NCI-H1417 (cell line): Measurements from ENCODE around the gene PLEKHD1.

Experiments
- DNase-seq, 3 experiments: peaks; one replicate each; lab custom pipeline; 2025; lab: John Stamatoyannopoulos, UW

The PLEKHD1 gene

DNA sequence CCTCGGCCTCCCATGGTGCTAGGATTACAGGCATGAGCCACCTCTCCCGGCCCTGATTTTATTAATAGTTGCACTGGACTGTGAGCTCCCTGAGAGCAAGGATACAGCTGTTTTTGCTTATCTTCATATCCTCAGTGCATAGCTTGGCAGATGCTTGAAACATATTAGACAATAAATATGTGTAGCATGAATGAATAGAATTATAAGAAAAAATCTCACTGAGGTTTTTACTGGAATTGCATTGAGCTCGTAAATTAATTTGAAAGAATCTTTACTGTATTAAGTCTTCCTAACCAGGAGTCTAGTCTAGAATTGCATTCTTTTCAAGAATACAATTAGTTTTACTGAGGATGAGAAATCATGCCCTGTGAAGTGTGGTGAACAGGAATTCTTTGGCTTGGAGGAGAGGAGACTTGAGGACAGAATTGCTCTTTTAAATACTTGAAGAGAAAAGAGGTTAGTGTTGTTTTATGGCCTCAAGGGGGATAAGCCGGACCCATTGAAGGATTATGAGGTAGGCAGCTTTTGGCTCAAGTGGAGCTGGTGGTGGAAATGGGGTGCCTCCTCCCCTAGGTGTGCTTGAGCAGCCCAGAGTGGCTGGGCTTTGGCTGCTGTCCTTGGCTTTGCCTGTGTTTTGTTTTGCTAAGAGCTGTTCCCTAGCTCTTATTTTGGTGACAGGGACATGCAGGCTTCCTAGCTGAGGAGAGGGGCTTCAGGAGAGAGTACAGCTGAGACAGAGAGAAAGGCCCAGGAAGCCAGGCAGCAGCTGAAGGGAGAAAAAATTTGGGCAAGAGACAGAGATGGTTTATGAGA is 34.0 kb downstream of the PLEKHD1 start:
- peak in 1 of 3 experiments; percentile 76 for DNase-seq

DNA sequence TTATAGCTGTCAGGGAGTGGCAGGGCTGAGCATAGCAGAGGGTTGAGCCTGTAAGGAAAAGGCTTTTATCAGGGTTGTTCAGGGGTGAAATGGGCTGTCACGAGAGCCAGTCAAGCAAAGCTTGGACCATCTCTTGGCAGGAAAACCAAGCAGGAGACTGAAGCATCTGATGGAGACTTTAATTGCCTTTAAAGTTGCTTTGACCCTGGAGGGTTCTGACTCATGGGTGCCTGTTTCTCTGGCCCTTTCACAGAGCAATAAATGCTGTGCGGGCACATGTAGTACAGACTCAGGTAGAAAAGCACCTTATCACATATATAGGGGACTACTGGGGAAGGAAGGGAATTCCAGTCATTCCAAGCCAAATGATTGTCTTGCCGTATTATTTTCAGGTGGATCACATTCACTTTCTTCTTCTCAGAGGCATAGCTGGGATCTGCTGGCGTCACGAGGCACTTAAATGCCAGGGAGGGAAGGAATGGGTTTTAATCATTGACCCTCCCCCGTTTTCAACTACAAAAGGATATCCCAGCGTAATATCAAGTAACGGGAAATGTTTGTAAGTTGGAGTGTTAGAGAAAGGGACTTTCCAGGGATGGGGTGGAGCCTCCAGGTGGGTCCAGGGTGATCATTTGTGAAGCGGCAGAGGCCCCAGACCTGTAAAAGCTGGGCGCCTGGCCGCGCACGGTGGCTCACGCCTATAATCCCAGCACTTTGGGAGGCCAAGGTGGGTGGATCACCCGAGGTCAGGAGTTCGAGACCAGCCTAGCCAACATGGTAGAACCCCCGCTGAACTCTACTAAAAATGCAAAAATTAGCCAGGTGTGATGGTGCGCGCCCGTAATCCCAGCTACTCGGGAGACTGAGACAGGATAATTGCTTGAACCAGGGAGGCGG is 34.9 kb downstream of the PLEKHD1 start:
- DNase-seq = peak in 1 of 3 experiments; percentile 40

DNA sequence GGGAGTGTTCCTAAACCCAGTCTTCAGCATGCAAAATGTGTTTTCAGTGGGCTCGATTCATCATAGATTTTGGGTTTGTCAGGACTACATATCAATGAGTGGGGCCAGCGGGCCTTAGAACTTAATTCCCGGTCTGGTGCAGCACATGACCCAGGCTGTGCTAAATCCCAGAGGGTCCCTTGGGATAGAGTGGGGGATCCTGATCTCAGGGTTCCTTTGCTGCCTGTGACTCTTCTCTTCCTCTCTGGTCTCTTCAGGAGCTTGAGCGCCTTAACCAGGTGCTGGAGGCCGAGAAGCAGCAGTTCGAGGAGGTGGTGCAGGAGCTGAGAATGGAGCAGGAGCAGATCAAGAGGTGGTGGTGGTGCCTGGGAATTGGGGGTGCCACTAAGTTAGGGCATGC is 37.5 kb downstream of the PLEKHD1 start:
- DNase-seq = no peak

DNA sequence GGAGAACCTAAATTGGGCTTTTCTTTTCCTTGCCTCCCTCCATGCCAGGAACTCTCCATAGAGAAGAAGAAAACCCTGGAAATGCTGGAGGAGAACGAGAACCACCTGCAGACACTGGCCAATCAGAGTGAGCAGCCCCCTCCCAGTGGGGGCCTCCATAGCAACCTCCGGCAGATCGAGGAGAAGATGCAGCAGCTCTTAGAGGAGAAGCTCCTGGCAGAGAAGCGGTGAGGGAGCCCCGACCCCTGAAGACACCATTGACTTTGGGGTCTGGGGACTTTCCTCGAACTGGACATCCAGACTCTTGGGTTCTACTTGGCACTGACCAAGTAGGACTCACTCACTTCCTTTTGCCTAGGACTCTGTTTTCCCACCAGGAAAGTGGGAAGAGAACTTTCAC is 41.4 kb downstream of the PLEKHD1 start:
- no peak for DNase-seq

DNA sequence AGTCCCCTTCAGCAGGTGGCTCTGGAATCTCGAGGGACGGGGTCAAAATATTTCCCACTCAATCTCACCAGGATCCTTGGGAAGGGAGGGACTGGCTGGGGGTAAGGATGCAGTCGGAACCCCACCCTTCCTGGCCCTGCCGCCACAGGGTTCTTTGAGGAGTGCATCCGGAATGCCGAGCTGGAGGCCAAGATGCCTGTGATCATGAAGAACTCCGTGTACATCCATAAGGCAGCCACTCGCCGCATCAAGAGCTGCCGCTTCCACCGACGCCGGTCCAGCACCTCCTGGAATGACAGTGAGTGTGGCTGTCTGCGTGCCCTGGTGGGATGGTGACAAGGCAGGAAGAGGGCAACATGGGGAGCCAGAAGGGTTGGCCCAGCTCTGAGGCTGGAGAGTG is 43.1 kb downstream of the PLEKHD1 start:
- DNase-seq = no peak

DNA sequence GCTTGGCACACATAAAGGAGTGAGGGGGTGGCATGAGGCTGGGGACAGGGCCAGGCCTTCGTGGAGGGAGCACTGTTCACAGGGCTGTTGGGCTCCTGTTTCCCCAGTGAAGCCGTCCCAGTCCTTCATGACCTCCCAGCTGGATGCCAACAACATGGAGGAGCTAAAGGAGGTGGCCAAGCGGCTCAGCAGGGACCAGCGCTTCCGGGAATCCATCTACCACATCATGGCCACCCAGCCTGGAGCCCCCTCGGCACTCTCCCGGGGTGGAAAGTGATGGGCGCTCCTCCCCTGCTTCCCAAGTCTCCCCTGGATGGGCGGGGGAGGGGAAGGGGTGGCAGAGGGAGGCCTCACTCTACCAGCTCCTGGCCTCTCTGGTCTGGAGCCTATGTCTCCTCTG is 43.6 kb downstream of the PLEKHD1 start:
- no peak for DNase-seq

DNA sequence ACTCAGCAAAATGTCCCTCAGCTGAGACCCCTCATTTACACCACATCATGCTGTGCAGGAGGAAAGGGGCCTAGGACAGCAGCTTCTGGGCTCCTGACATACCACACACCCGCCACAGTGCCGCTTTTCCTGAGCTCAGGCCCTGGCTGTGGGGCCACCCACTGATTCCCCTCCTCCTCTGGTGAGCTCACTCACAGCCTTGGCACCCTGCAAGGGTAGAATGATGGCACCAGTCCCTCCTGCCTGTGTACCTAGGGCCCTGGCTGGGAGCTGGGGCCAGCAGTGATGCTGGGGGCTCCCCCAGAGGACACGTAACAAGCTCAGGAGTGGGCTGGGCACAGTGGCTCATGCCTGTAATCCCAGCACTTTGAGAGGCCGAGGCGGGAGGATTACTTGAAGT is 44.4 kb downstream of the PLEKHD1 start:
- no peak for DNase-seq

DNA sequence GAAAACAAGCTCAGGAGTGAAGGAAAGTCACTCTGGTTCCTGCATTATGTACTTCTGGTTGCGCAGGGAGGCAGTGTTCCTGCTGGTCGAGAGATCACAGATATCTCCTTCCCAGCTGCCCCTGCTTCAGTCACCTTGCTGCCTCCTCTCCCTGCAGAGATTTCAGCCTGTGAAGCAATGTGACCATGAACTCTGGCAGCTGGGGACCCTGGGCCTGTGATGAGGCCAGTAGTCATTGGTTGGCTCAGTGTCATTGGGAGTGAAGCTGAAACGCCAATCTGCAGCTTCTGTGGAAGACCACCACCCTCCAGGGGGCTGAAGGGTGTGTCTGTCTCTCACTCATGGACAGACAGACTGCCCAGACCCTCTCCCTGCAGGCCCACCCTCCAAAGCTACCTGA is 45.0 kb downstream of the PLEKHD1 start:
- no peak for DNase-seq

DNA sequence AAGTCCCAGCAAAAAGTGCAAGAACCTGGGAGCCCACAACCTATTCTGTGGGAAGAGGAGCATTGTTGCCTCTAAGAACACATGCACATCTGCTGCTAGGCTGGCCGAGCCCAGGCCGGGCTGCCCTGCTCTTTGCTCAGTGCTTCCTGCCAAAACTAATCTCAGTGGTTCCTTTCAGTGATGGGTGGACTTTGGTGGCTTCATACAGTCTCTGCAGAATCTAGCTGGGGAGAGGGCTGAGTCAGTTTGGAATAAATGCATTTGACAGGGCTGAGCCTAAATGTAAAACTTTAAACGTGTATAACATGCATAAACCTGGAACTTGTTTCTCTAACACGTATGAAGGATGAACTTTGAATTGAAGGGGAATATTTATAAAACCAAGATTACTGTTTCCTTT is 45.6 kb downstream of the PLEKHD1 start:
- no peak for DNase-seq

DNA sequence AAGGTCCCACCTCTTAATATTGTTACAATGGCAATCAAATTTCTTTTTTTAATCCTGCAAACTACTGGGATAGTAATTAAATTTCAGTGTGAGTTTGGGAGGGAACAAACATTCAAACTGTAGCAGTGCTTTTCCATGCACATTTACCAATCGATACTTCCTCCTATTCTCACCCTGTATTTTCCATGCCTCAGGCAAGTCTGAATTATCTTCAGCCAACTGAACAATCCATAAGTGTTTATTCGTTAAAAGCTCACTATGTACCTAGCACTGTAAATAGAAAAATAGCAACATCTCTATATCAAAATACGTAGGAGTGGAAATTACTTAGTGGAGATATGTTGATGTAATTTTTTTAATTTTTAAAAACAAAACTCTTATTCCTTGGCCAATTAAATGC is 46.6 kb downstream of the PLEKHD1 start:
- peak in 2 of 3 experiments; percentile 54 to 79 for DNase-seq

DNA sequence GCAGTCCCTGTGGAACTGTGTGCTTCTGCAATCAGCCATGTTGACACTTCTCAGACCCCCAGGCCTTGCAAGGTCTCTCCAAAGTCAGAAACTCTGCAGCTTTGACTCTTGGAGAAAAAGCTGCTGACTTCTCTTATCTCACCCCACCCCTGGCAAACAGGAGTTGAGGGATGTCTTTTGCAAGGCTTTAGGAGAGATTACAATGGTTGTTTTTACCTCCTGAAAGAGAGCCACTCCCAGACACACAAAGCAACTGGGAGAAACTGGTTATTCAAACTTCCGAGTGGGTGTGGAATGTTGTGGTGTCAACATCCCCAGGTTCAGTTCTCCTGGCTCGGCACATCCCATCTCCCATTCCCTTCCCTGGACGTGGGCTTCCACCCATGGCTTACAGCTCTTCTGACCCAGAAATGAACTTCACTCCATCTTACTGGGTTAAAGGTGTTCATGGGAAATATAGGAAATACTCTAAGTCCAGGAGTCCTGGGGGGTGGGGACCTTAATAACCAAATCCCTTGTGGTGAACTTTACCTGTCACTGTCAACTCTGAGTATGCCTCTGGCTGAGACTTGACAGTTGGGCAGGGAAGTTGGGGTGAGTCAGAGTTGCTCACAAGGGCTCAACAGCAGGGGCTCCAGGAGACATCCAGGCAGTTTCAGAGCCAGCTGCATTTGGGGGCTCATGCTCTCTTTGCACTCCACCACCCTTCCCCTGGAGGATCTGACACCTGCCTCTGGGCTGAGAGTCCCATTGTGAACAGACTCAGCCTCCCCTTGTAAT is 48.2 kb downstream of the PLEKHD1 start:
- no peak for DNase-seq

DNA sequence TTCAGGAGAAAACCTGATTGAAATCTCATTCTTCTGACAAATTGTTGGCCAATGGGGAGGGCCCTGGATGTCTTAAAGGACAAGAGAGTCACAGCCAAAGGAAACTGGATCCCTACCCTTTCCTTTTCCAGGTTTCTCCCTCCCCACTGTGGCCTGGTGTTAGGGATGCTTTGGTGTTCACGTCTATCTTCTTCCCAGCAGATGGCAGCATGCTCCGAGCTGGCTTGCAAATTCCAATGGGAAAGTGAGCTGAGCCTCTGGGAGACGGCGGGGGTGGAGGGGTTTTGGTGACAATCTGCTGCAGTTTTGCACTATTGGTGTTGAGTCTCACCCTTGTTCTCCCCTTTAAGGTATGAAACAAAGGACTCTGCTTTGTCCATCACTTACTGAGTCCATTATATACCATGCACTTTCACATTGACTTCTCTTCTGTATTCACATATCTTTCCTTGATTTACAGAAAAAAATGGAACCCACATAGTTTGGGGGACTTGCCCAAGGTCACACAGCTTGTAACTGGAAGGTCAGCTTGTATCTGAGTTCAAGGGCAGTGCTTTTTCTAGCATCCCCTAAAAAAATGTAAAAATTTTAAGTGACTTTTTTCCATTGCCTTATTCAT is 50.8 kb downstream of the PLEKHD1 start:
- peak; percentile 65 to 85 (median 81) for DNase-seq

DNA sequence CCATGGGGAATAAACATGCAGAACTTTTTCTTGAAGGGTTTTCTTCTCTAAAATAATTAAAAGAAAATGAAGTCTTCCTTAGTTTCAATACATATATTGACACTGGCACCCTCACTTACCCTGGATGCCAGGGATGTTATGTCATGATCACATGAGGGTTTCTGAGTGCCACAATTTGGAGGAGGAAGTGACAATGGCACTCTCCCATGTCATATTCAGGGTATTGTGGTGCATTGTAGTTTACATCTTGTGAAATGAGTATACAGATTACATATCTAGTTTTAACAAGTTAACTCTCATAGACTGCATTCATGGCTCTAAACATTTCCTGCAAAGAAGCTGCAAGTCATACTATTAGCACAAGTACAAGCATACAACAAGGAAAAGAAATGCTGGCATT is 52.4 kb downstream of the PLEKHD1 start:
- DNase-seq = no peak

DNA sequence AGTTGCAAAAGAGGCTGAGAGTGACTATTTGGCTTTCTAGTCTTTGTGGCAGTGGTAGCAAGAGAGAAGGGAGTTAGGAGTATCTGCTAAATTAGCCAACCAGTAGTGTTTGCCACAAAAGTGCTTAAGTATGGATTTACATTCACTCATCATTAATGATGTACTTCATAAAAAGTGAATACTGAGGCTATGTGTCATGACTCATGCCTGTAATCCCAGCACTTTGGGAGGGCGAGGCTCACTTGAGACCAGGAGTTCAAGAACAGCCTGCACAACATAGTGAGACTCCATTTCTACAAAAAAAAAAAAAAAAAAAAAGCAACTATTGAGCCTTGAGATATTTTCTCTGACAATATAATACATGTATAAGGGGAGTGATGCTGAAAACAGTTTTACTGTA is 53.4 kb downstream of the PLEKHD1 start:
- DNase-seq = no peak

DNA sequence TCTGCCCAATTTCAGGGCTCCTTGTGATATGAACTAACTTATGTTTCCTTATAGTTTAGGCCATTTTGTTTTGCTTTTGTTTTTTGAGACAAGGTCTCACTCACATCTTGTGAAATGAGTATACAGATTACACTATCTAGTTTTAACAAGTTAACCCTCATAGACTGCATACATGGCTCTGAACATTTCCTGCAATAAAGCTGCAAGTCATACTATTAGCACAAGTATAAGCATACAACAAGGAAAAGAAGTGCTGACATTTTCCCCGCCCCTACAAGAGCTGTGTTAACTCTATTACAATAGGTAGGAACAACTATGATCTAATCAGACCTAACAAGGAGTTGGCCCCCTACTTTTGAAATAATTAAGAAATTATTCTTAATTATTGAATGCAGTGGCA is 54.2 kb downstream of the PLEKHD1 start:
- DNase-seq = no peak

DNA sequence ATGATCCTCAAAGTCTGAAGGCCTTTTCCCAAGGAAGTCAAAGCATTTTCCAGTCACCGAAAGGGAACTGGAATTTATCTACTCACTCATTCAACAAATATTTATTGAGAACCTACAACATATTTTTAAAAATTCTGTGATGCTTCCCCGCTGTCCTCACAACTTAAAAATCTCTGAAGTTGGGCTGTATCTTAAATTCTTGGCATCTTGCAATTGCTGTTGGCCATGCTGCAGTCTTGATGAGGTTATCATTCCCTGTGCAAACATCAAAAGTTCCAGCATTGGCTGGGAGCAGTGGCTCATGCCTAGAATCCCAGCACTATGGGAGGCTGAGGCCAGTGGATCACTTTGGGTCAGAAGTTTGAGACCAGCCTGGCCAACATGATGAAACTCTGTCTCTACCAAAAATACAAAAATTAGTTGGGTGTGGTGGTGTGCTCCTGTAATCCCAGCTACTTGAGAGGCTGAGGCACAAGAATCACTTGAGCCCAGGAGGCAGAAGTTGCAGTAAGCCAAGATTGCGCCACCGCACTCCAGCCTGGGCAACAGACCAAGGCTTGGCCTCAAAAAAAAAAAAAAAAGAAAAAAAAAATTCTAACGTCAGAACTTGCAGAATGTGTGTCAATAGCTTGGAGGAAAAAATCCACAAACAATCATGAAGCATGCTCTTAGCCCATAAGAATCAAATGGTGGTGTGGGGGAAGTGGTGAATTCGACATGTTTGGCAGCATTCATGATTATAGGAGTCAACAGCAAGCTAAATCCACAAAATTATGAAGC is 55.3 kb downstream of the PLEKHD1 start:
- DNase-seq = no peak

DNA sequence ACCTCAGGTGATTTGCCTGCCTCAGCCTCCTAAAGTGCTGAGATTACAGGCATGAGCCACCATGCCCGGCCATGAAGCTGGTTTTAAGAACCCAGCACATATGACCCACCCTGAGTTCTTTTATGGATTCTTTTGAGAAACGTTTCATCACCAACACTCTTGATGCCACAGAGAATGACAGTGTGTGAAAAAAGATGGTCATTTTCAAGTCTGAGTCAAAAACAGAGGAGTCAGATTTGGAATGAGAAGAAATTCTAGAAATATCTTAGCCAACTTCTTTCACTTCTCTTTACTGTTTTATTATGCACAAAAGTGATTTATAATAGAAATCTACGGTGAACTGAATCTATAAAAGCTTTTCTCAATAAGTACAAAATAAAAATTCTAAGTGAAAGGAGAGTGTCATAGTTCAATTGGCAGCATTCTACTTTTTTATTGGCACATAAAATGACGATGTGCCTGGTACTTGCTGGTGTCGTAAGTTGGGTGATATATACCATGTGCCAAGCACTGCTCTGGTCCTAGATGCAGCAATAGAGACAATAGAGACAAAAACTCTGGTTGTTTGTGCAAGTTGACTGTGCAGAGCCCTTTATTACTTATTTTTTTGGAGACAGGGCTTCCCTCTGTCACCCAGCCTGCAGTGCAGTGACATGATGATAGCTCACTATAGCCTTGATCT is 56.3 kb downstream of the PLEKHD1 start:
- no peak for DNase-seq

DNA sequence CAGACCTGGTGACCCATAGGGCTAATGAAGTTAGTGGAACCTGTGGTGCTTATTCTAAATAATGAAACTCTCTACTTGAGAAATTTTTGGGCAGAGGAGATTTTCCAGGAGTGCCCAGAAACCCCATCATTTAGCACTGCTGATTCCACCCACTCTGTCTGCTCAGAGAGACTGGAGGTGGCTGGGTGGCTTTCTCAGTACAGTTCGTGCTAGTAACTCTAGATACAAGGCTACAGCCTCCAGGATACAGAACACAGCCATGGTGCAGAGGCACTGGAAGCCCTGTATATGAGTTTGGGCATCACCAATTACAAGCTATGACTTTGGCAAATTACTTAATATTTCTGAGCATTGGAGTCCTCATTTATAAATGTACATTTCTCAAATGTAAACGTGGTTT is 57.8 kb downstream of the PLEKHD1 start:
- DNase-seq = no peak

DNA sequence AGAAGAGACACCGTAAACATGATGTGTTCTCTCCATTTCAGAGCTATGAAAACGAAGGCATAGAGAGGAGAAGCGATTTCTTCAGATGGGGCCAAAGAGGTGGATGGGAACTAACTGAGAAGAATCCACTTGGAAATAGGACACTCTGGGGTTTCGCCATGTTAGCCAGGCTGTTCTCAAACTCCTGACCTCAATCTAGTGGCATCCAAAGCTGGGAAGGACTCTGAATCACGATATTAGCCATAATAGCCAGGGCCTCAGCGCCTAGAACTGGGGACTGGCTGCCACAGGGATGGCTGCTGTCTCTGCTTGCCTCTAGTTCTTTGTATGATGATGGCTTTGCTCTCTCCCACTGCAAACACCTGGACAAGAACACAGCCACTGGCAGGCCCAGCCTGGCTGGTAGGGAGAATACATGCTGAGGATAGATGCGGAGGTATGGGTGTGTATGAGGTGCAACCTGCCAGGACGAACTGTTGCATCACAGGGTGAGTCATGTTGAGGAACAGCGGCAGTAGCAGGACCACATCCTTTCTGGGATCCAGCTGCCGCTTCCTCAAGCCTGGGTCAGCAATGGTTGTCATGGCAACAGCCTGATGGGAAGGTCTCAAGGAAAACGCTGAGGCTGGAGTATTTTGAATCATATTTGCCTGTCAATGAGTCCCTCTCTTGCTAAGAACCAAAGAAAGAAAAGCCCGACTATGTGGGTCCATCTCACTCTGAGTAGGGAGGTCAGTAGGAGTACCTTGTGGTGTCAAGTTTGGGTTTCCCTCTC is 59.0 kb downstream of the PLEKHD1 start:
- DNase-seq = peak in 2 of 3 experiments; percentile 59 to 83
